HepG2 (cell line): ENCODE data around the gene PCOLCE2. TPM values are rescaled to one million over a fixed set of nuclear protein-coding genes. Genes with fewer than 3 reads are reported as not detected.
A peak's percentile ranks its signal among the peaks of the same experiment; 100 is the strongest.

ENCODE experiments used
- ARNT ChIP-seq: fragments of 450-650 bp; IDR thresholded peaks from 2 replicates; pipeline ENCODE4 v1.6.1; 2017
- ATRX ChIP-seq: sonication (generic); formaldehyde crosslinking; IDR thresholded peaks from 2 replicates; pipeline ENCODE4 v1.4.0; 2020; ENCODE audit warnings: missing genetic modification reagents, borderline replicate concordance
- GATAD2A ChIP-seq: IDR thresholded peaks from 2 replicates; pipeline ENCODE4 v1.6.1; 2016
- HOXA3 ChIP-seq: sonication (generic); formaldehyde crosslinking; IDR thresholded peaks from 2 replicates; pipeline ENCODE4 v1.5.0; 2020; ENCODE audit warnings: missing genetic modification reagents
- IRF1 ChIP-seq: sonication (generic); formaldehyde crosslinking; IDR thresholded peaks from 2 replicates; pipeline ENCODE4 v1.4.0; 2020; ENCODE audit warnings: low read depth, mild to moderate bottlenecking, missing genetic modification reagents
- NCOA5 ChIP-seq: sonication (generic); formaldehyde crosslinking; IDR thresholded peaks from 2 replicates; pipeline ENCODE4 v1.4.0; 2020; ENCODE audit warnings: missing genetic modification reagents
- NFIB ChIP-seq: sonication (generic); formaldehyde crosslinking; IDR thresholded peaks from 2 replicates; pipeline ENCODE4 v1.9.0; 2021; ENCODE audit warnings: missing genetic modification reagents, mild to moderate bottlenecking, borderline replicate concordance
- NR1H2 ChIP-seq: sonication (generic); formaldehyde crosslinking; IDR thresholded peaks from 2 replicates; pipeline ENCODE4 v1.8.1; 2022; ENCODE audit warnings: low read depth, missing genetic modification reagents, borderline replicate concordance
- SNAPC5 ChIP-seq: sonication (generic); formaldehyde crosslinking; IDR thresholded peaks from 2 replicates; pipeline ENCODE4 v1.8.1; 2023; ENCODE audit warnings: mild to moderate bottlenecking, missing genetic modification reagents, borderline replicate concordance
- TBX2 ChIP-seq: sonication (generic); formaldehyde crosslinking; IDR thresholded peaks from 2 replicates; pipeline ENCODE4 v1.5.0; 2020; ENCODE audit warnings: missing genetic modification reagents, mild to moderate bottlenecking, borderline replicate concordance
- ZBTB10 ChIP-seq: sonication (generic); formaldehyde crosslinking; IDR thresholded peaks from 2 replicates; pipeline ENCODE4 v1.4.0; 2020; ENCODE audit warnings: missing genetic modification reagents, borderline replicate concordance
- ZBTB4 ChIP-seq: sonication (generic); formaldehyde crosslinking; IDR thresholded peaks from 2 replicates; pipeline ENCODE4 v1.4.0; 2020; ENCODE audit warnings: missing genetic modification reagents, mild to moderate bottlenecking, borderline replicate concordance
- ZBTB44 ChIP-seq: sonication (generic); formaldehyde crosslinking; IDR thresholded peaks from 2 replicates; pipeline ENCODE4 v1.4.0; 2020; ENCODE audit warnings: missing genetic modification reagents
- ZFP82 ChIP-seq: sonication (generic); formaldehyde crosslinking; IDR thresholded peaks from 2 replicates; pipeline ENCODE4 v1.5.1; 2020; ENCODE audit warnings: mild to moderate bottlenecking, missing genetic modification reagents, borderline replicate concordance
- ZNF550 ChIP-seq: sonication (generic); formaldehyde crosslinking; IDR thresholded peaks from 2 replicates; pipeline ENCODE4 v1.4.0; 2020; ENCODE audit warnings: mild to moderate bottlenecking, missing genetic modification reagents, borderline replicate concordance
- ZSCAN9 ChIP-seq: IDR thresholded peaks from 2 replicates; pipeline ENCODE4 v1.6.1; 2016; ENCODE audit warnings: borderline replicate concordance
- polyA plus RNA-seq, 8 experiments: library from polyadenylated mRNA; depleted of rRNA in 3 of 8; stranded (reverse) in 7 of 8; unstranded in 1 of 8; fragments of >200 nt; fragmentation: Illumina TruSeq in 4 of 8; extraction: Trizol in 4 of 8; gene quantifications; 2 replicates each; pipeline versions ENCODE4 v1.2.1 to v1.2.3, GENCODE V29; 2011 to 2016; ENCODE audit warnings: low read depth in 4 of 8, missing spikeins in 1 of 8, mixed read lengths in 1 of 8; ENCODE audit not compliant: insufficient read depth in 1 of 8
- total RNA-seq, 5 experiments: library from RNA; depleted of rRNA; stranded (reverse); fragments of >200 nt; fragmentation: Illumina TruSeq; extraction: Trizol; gene quantifications; 2 replicates each; pipeline ENCODE4 v1.2.3, GENCODE V29; 2016; ENCODE audit warnings: low read depth in 1 of 5
- TF ChIP-seq, protein P1 (sequence below): sonication (generic); formaldehyde crosslinking; IDR thresholded peaks from 2 replicates; pipeline ENCODE4 v1.5.0; 2020; ENCODE audit warnings: missing genetic modification reagents
- TF ChIP-seq, protein P2 (sequence below): IDR thresholded peaks from 2 replicates; pipeline ENCODE4 v1.6.1; 2016; ENCODE audit warnings: missing genetic modification reagents, missing compliant biosample characterization

The PCOLCE2 gene
- total and polyA plus RNA-seq, 2 of the 13 experiments (the other 11 are each of a cell fraction or from before 2014, with no cell fraction given), result 0.71 to 2.0 TPM

DNA sequence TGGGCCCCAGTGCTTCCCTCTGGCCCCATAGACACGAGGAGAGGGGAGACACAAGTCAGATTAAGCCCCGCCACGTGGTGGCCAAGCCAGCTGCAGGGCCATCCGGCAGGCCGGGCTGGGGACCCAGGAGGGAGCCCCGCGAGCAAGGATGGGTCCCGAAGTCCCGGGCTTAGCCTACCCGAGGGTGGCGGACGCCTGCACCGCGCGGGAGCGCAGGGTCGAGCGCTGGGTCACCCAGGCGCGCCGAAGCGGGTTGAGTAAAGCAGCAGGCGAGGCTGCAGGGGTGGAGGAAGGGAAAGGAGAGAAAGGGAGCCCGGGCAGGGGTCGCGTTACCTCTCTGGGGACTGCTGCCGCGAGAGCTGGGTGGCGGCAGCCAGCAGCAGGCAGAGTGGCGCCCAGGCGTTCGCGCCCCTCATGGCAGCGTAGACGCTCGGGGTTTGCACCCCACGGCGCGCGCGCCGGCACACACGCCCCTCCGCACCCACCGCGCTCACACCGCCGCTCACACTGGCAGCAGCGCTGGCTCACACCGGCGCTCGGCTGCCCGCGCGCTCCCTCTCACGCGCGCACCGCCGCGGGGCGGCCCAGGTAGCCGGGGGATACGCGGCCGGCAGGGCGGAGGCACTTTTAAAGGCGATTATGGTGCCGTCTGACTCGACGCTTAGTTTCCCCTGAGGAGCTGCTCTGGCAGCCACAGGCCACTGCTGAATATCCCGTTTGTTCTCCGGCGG lies at the start of gene PCOLCE2 (continued):
- TF ChIP-seq ZBTB44 (CRISPR knock-in tag) (no peak), NCOA5 (CRISPR knock-in tag) (no peak), ZBTB4 (CRISPR knock-in tag) (no peak), TBX2 (CRISPR knock-in tag) (peak; percentile 26), HOXA3 (CRISPR knock-in tag) (peak; percentile 28; the same call in 1 of the 2 replicates), NR1H2 (CRISPR knock-in tag) (no peak), IRF1 (CRISPR knock-in tag) (no peak), ARNT (no peak), ZBTB10 (CRISPR knock-in tag) (no peak), ZFP82 (CRISPR knock-in tag) (no peak), SNAPC5 (CRISPR knock-in tag) (no peak), ATRX (CRISPR knock-in tag) (no peak), ZSCAN9 (CRISPR knock-in tag) (no peak), GATAD2A (CRISPR knock-in tag) (no peak), ZNF550 (CRISPR knock-in tag) (no peak), NFIB (CRISPR knock-in tag) (0 out of 2 replicates have a peak, but pooled peaks have one; percentile 85)
- TF ChIP-seq, protein P1, sequence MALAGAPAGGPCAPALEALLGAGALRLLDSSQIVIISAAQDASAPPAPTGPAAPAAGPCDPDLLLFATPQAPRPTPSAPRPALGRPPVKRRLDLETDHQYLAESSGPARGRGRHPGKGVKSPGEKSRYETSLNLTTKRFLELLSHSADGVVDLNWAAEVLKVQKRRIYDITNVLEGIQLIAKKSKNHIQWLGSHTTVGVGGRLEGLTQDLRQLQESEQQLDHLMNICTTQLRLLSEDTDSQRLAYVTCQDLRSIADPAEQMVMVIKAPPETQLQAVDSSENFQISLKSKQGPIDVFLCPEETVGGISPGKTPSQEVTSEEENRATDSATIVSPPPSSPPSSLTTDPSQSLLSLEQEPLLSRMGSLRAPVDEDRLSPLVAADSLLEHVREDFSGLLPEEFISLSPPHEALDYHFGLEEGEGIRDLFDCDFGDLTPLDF, result peak; percentile 30; the same call in 1 of the 2 replicates
- TF ChIP-seq, protein P2, sequence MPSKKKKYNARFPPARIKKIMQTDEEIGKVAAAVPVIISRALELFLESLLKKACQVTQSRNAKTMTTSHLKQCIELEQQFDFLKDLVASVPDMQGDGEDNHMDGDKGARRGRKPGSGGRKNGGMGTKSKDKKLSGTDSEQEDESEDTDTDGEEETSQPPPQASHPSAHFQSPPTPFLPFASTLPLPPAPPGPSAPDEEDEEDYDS (CRISPR knock-in tag), result no peak
